GM23248 (cell line): ENCODE measurements around the gene EFCAB11. TPM values are rescaled to one million over a fixed set of nuclear protein-coding genes. Genes with fewer than 3 reads are reported as not detected.

Experiments
- DNase-seq: peaks from one replicate; pipeline ENCODE4 v3.0.0-alpha.2; 2015
- H2AFZ ChIP-seq: fragments of 200-600 bp; sonication (generic); 2 replicates; pipeline ENCODE4 v1.6.1; 2016; ENCODE audit warnings: antibody characterized with exemption
- H3F3A ChIP-seq: fragments of 200-600 bp; sonication (generic); 2 replicates; pipeline ENCODE4 v1.6.1; 2016; ENCODE audit warnings: mild to moderate bottlenecking, antibody characterized with exemption, mixed run types; ENCODE audit not compliant: insufficient read depth
- H3K27ac ChIP-seq: fragments of 200-600 bp; sonication (generic); 2 replicates; pipeline ENCODE4 v1.5.1; 2016; ENCODE audit warnings: mild to moderate bottlenecking
- H3K27me3 ChIP-seq: fragments of 200-600 bp; sonication (generic); replicated peaks from 2 replicates; pipeline ENCODE4 v1.6.1; 2016; ENCODE audit warnings: mild to moderate bottlenecking; ENCODE audit not compliant: insufficient read depth
- H3K36me3 ChIP-seq: fragments of 200-600 bp; sonication (generic); 2 replicates; pipeline ENCODE4 v1.6.1; 2016; ENCODE audit warnings: low read depth, mild to moderate bottlenecking
- H3K4me1 ChIP-seq: fragments of 200-600 bp; sonication (generic); 2 replicates; pipeline ENCODE4 v1.6.1; 2016; ENCODE audit warnings: mild to moderate bottlenecking; ENCODE audit not compliant: insufficient read depth
- H3K4me2 ChIP-seq: fragments of 200-600 bp; sonication (generic); one replicate; pipeline ENCODE4 v1.6.1; 2016; ENCODE audit warnings: mild to moderate bottlenecking; ENCODE audit not compliant: unreplicated experiment
- H3K4me3 ChIP-seq: fragments of 200-600 bp; sonication (generic); 2 replicates; pipeline ENCODE4 v1.5.1; 2016; ENCODE audit warnings: mild to moderate bottlenecking
- H3K79me2 ChIP-seq: fragments of 200-600 bp; sonication (generic); 2 replicates; pipeline ENCODE4 v1.6.1; 2016; ENCODE audit warnings: mild to moderate bottlenecking; ENCODE audit not compliant: insufficient read depth
- H3K9ac ChIP-seq: fragments of 200-600 bp; sonication (generic); 2 replicates; pipeline ENCODE4 v1.6.1; 2016; ENCODE audit warnings: mild to moderate bottlenecking
- H3K9me2 ChIP-seq: fragments of 200-600 bp; sonication (generic); 2 replicates; pipeline ENCODE4 v1.6.1; 2016; ENCODE audit warnings: mixed run types, mild to moderate bottlenecking, moderate library complexity; ENCODE audit not compliant: insufficient read depth
- H3K9me3 ChIP-seq: fragments of 200-600 bp; sonication (generic); one replicate; pipeline ENCODE4 v1.6.1; 2017; ENCODE audit warnings: low read depth
- H4K20me1 ChIP-seq: fragments of 200-600 bp; sonication (generic); 2 replicates; pipeline ENCODE4 v1.6.0; 2016; ENCODE audit not compliant: insufficient read depth
- EZH2 ChIP-seq: fragments of 200-600 bp; sonication (generic); IDR thresholded peaks from 2 replicates; pipeline ENCODE4 v1.6.1; 2018; ENCODE audit warnings: antibody characterized with exemption, mild to moderate bottlenecking; ENCODE audit not compliant: insufficient read depth, poor library complexity, severe bottlenecking
- EZH2phosphoT487 ChIP-seq: fragments of 200-600 bp; sonication (generic); IDR thresholded peaks from 2 replicates; pipeline ENCODE4 v1.6.1; 2018; ENCODE audit warnings: antibody characterized with exemption, moderate library complexity, mild to moderate bottlenecking, low read depth; ENCODE audit not compliant: insufficient read depth
- WGBS, 2 experiments: methylation state at CpG; one replicate each; pipeline ENCODE4 v1.1.6; 2015 to 2017; ENCODE audit warnings: low lambda C conversion rate in 2 of 2, low coverage in 1 of 2; ENCODE audit errors: missing lambda C conversion rate in 2 of 2; 5-methylcytosine and 5-hydroxymethylcytosine counted together
- in situ Hi-C: fragments of 300-500 bp; cut with MboI; formaldehyde crosslinking; loops from 2 replicates; pipeline ENCODE4 v1.15.0; 2020
- polyA plus RNA-seq: library from polyadenylated mRNA; unstranded; fragments of >200 nt; fragmentation: Nextera tagmentation; extraction: Ambion mirVana; gene quantifications from 2 replicates; pipeline ENCODE4 v1.2.1, GENCODE V29; 2016
- total RNA-seq: library from RNA; depleted of rRNA; stranded (reverse); fragments of >200 nt; shearing (Covaris generic); gene quantifications from 2 replicates; pipeline ENCODE4 v1.2.3, GENCODE V29; 2014

Gene EFCAB11
- total and polyA plus RNA-seq, 2 experiments from 2014 or later = 7.9 to 16.4 TPM

- Histone ChIP-seq H3K27me3 (no peaks in the 10 kb centered on the region), H3K36me3 (no peaks in the 10 kb centered on the region), H4K20me1 (no peaks in the 10 kb centered on the region), H3K4me3 (no peak overlapping the region), H3K9me3 (no peaks in the 10 kb centered on the region), H3K27ac (no peak overlapping the region), H3K4me2 (no peak overlapping the region), H3K9me2 (no peaks in the 10 kb centered on the region), H3F3A (no peaks in the 10 kb centered on the region), H3K4me1 (no peaks in the 10 kb centered on the region), H2AFZ (no peak overlapping the region), H3K9ac (no peak overlapping the region), H3K79me2 (no peaks in the 10 kb centered on the region)
- no peak for DNase-seq
- TF ChIP-seq EZH2 (no peak), EZH2phosphoT487 (no peak)
- WGBS, 2 experiments = 25 to 31% methylated on average over 4 of the region's 4 CpGs
- in situ Hi-C loops = loop anchor here (10.0 kb wide), 1 partner anchor 331 kb away; no protein-coding TSS in a partner anchor
These were observed 198.7 kb downstream of the EFCAB11 start for GRCh38 chr14:89755816-89756215.

GRCh38 chr14:89753828-89754412, 200.6 kb downstream of the EFCAB11 start:
- Histone ChIP-seq H3F3A (no peaks in the 10 kb centered on the region), H3K4me2 (no peak overlapping the region), H2AFZ (no peak overlapping the region), H3K79me2 (no peaks in the 10 kb centered on the region), H3K27me3 (no peaks in the 10 kb centered on the region), H3K4me3 (no peak overlapping the region), H3K36me3 (no peaks in the 10 kb centered on the region), H3K27ac (no peak overlapping the region), H3K9me3 (no peaks in the 10 kb centered on the region), H3K9ac (no peak overlapping the region), H3K4me1 (no peaks in the 10 kb centered on the region), H3K9me2 (no peaks in the 10 kb centered on the region), H4K20me1 (no peaks in the 10 kb centered on the region)
- TF ChIP-seq EZH2 (no peak), EZH2phosphoT487 (no peak)
- in situ Hi-C loops = loop anchor here (10.0 kb wide), 1 partner anchor 329 kb away; no protein-coding TSS in a partner anchor
- WGBS, 2 experiments = 73 to 80% methylated on average over 4 of the region's 4 CpGs
- no peak for DNase-seq

GRCh38 chr14:89750908-89751392, 203.6 kb downstream of the EFCAB11 start:
- in situ Hi-C loops = loop anchor here (10.0 kb wide), 1 partner anchor 326 kb away; no protein-coding TSS in a partner anchor
- TF ChIP-seq EZH2 (no peak), EZH2phosphoT487 (no peak)

GRCh38 chr14:89750281-89750755, 204.2 kb downstream of the EFCAB11 start:
- H4K20me1 ChIP-seq = no peaks in the 10 kb centered on the region
- H3K27ac ChIP-seq = no peak overlapping the region
- peaks cover 11% of the 10 kb centered on the region for H3K4me1 ChIP-seq
- no peak for TF ChIP-seq EZH2phosphoT487
- no peak for TF ChIP-seq EZH2
- H3K4me2 ChIP-seq = no peak overlapping the region
- no peaks in the 10 kb centered on the region for H3K9me3 ChIP-seq
- no peak overlapping the region for H3K9ac ChIP-seq
- 32 to 40% methylated on average over 6 of the region's 6 CpGs for WGBS, 2 experiments
- no peaks in the 10 kb centered on the region for H3K9me2 ChIP-seq
- peak; percentile 17 for DNase-seq
- H3K79me2 ChIP-seq = no peaks in the 10 kb centered on the region
- no peaks in the 10 kb centered on the region for H3K36me3 ChIP-seq
- no peaks in the 10 kb centered on the region for H3K27me3 ChIP-seq
- peaks cover 6% of the 10 kb centered on the region; the same call in 1 of the 2 replicates for H3F3A ChIP-seq
- H3K4me3 ChIP-seq = no peak overlapping the region
- in situ Hi-C loops = loop anchor here (10.0 kb wide), 1 partner anchor 326 kb away; no protein-coding TSS in a partner anchor
- H2AFZ ChIP-seq = peak overlapping the region; percentile 28; the same call in 1 of the 2 replicates

More at GRCh38 chr14:89750908-89751392, 203.6 kb downstream of the EFCAB11 start:
- Histone ChIP-seq H3K27ac (no peak overlapping the region), H2AFZ (peak overlapping the region; percentile 28; the same call in 1 of the 2 replicates), H3K4me1 (peaks cover 11% of the 10 kb centered on the region), H3K27me3 (no peaks in the 10 kb centered on the region), H3F3A (peaks cover 6% of the 10 kb centered on the region; the same call in 1 of the 2 replicates), H3K9me3 (no peaks in the 10 kb centered on the region), H3K9me2 (no peaks in the 10 kb centered on the region), H3K9ac (no peak overlapping the region), H3K4me2 (no peak overlapping the region), H4K20me1 (no peaks in the 10 kb centered on the region), H3K36me3 (no peaks in the 10 kb centered on the region), H3K79me2 (no peaks in the 10 kb centered on the region), H3K4me3 (no peak overlapping the region)
- 45 to 55% methylated on average over 5 of the region's 5 CpGs for WGBS, 2 experiments
- no peak for DNase-seq
